Spleen (tissue), 7 donors: ENCODE data around the gene SCN8A.

Experiments used
- POLR2A ChIP-seq, 3 donors: fragments of 450-650 bp; IDR thresholded peaks; one replicate each; pipeline ENCODE4 v1.5.1; 2017; ENCODE audit warnings: antibody characterized with exemption in 3 of 3, mild to moderate bottlenecking in 1 of 3
- TF ChIP-seq, protein P1 (sequence below), 11 experiments: fragments of 200-600 bp in 7 of 11; fragments of 450-650 bp in 4 of 11; sonication (generic) in 4 of 11; IDR thresholded peaks in 8 of 11; conservative IDR thresholded peaks in 3 of 11; 1 replicate in 7 of 11; 2 replicates in 4 of 11; pipeline versions ENCODE4 v1.4.0 to v1.8.0; 2016 to 2021; ENCODE audit warnings: antibody characterized with exemption in 11 of 11, inconsistent platforms in 4 of 11, mild to moderate bottlenecking in 1 of 11
- donor health status: DM: no; HTN: no; CAD: no; lungs with moderate emphysema.
- donor health status: DM: no; HTN: no; CAD: no.
- donor health status: DM: no; HTN: no; CAD: no.

DNA sequence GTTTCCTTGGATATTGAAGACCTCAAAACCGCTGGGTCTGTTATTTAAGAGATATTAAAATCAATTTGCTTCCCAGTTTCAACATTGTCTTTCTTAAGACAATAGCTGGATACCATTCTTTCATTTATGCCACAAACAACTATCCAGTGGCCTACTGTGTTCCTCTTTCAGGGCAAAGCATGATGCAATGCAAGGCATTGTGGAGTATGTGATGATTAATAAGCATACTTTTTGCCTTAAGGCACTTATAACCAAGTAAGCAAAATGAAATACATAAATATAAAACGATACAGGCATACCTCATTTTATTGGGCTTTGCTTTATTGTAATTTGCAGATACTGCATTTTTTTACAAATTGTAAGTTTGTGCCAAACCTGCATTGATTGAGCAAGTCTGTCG is 45.5 kb downstream of the SCN8A start:
- TF ChIP-seq POLR2A (IDR thresholded peaks at IDR 0.05) = no peak
- TF ChIP-seq, protein P1, sequence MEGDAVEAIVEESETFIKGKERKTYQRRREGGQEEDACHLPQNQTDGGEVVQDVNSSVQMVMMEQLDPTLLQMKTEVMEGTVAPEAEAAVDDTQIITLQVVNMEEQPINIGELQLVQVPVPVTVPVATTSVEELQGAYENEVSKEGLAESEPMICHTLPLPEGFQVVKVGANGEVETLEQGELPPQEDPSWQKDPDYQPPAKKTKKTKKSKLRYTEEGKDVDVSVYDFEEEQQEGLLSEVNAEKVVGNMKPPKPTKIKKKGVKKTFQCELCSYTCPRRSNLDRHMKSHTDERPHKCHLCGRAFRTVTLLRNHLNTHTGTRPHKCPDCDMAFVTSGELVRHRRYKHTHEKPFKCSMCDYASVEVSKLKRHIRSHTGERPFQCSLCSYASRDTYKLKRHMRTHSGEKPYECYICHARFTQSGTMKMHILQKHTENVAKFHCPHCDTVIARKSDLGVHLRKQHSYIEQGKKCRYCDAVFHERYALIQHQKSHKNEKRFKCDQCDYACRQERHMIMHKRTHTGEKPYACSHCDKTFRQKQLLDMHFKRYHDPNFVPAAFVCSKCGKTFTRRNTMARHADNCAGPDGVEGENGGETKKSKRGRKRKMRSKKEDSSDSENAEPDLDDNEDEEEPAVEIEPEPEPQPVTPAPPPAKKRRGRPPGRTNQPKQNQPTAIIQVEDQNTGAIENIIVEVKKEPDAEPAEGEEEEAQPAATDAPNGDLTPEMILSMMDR (IDR thresholded peaks at IDR 0.05 in 8 of 11, conservative IDR thresholded peaks at IDR 0.05 in 3 of 11) = no peak
